Activated T-cell treated with anti-CD3 and anti-CD28 coated beads, Interleukin-2, amount 50 U/mL, for 24 hours (primary cell): ENCODE data around the gene CUL3.

Experiments used
- DNase-seq: peaks from one replicate; pipeline ENCODE4 v3.0.0-alpha.2; 2020
- H3K27ac Mint-ChIP-seq: 2 replicates; pipeline ENCODE4 v1.8.0; 2020; ENCODE audit warnings: mild to moderate bottlenecking, mixed read lengths
- H3K27me3 Mint-ChIP-seq: 2 replicates; pipeline ENCODE4 v1.8.0; 2020; ENCODE audit warnings: mixed read lengths
- H3K36me3 Mint-ChIP-seq: 2 replicates; pipeline ENCODE4 v1.8.0; 2020; ENCODE audit warnings: low read depth, mixed read lengths
- H3K4me1 Mint-ChIP-seq: 2 replicates; pipeline ENCODE4 v1.8.0; 2020; ENCODE audit warnings: low read depth, mixed read lengths
- H3K4me3 Mint-ChIP-seq: 2 replicates; pipeline ENCODE4 v1.8.0; 2020; ENCODE audit warnings: mild to moderate bottlenecking, moderate library complexity, mixed read lengths
- H3K9me3 Mint-ChIP-seq: 2 replicates; pipeline ENCODE4 v1.8.0; 2020; ENCODE audit warnings: mixed read lengths

The CUL3 gene

DNA sequence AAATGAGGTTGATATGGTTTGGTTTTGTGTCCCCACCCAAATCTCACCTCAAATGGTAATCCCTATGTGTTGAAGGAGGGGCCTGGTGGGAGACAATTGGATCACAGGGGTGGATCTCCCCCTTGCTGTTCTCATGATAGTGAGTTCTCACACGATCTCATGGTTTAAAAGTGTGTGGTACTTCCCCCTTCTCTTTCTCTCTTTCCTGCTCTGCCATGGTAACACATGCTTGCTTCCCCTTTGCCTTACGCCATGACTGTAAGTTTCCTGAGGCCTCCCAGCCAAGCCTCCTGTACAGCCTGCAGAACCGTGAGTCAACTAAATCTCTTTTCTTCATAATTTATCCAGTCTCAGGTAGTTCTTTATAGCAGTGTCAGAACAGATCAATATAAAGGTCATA is 158.5 kb downstream of the CUL3 start:
- Mint-ChIP-seq H3K27me3 (peaks cover 14% of the 10 kb centered on the region), H3K9me3 (peaks cover 7% of the 10 kb centered on the region), H3K4me1 (no peaks in the 10 kb centered on the region), H3K27ac (no peak overlapping the region), H3K4me3 (no peak overlapping the region), H3K36me3 (no peaks in the 10 kb centered on the region)
- DNase-seq = no peak

DNA sequence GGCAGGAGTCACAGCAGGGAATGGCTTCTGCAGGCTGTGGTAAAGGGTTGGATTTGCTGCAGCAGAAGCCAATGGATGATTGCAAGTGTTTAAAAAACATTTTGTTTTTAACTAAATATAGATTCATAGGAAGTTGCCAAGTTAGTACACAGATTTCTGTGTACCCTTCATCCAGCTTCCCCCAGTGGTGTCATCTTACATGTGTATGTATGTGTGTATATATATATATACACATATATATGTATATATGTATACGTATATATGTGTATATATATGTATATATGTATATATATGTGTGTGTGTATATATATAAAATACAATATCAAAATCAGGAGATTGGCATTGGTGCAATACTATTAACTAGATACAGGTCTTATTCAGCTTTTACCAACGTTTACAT is 164.1 kb downstream of the CUL3 start:
- H3K4me3 Mint-ChIP-seq = no peak overlapping the region
- no peak overlapping the region for H3K27ac Mint-ChIP-seq
- H3K36me3 Mint-ChIP-seq = no peaks in the 10 kb centered on the region
- H3K9me3 Mint-ChIP-seq = peaks cover 9% of the 10 kb centered on the region
- no peak for DNase-seq
- H3K27me3 Mint-ChIP-seq = peaks cover 9% of the 10 kb centered on the region
- H3K4me1 Mint-ChIP-seq = no peaks in the 10 kb centered on the region
